H9 (cell line): ENCODE measurements around the gene RNASEH2B. TPM values are rescaled to one million over a fixed set of nuclear protein-coding genes. Genes with fewer than 3 reads are reported as not detected.

ENCODE experiments used
- DNase-seq: peaks from one replicate; pipeline ENCODE4 v3.0.0-alpha.2; 2017
- H2AFZ ChIP-seq: one replicate; pipeline ENCODE4 v1.6.1; 2013; ENCODE audit warnings: mild to moderate bottlenecking, low read length, control low read depth, moderate library complexity
- H2AK5ac ChIP-seq: 2 replicates; pipeline ENCODE4 v1.6.1; 2013; ENCODE audit warnings: low read length, control low read depth, mixed read lengths; ENCODE audit not compliant: insufficient read length
- H2BK120ac ChIP-seq: one replicate; pipeline ENCODE4 v1.6.1; 2013; ENCODE audit warnings: low read depth, mild to moderate bottlenecking, low read length, control low read depth, inconsistent platforms; ENCODE audit not compliant: poor library complexity, severe bottlenecking
- H2BK12ac ChIP-seq: 2 replicates; pipeline ENCODE4 v1.6.1; 2013; ENCODE audit warnings: low read length, control low read depth, mixed read lengths, low read depth; ENCODE audit not compliant: insufficient read length
- H2BK15ac ChIP-seq: 2 replicates; pipeline ENCODE4 v1.6.1; 2013; ENCODE audit warnings: low read depth, low read length, control low read depth
- H2BK20ac ChIP-seq: one replicate; pipeline ENCODE4 v1.6.1; 2013; ENCODE audit warnings: low read depth, mild to moderate bottlenecking, low read length, control low read depth, inconsistent platforms; ENCODE audit not compliant: poor library complexity, severe bottlenecking
- H2BK5ac ChIP-seq: 2 replicates; pipeline ENCODE4 v1.6.1; 2013; ENCODE audit warnings: low read length, control low read depth, mixed read lengths; ENCODE audit not compliant: insufficient read length
- H3K14ac ChIP-seq: 2 replicates; pipeline ENCODE4 v1.6.1; 2013; ENCODE audit warnings: low read length, control low read depth; ENCODE audit not compliant: insufficient read depth
- H3K18ac ChIP-seq: 2 replicates; pipeline ENCODE4 v1.6.1; 2013; ENCODE audit warnings: low read depth, mild to moderate bottlenecking, mixed read lengths, low read length, control low read depth; ENCODE audit not compliant: insufficient read length
- H3K23ac ChIP-seq: 2 replicates; pipeline ENCODE4 v1.6.1; 2013; ENCODE audit warnings: low read length, control low read depth, mixed read lengths, low read depth; ENCODE audit not compliant: insufficient read length
- H3K23me2 ChIP-seq: 2 replicates; pipeline ENCODE4 v1.6.1; 2013; ENCODE audit warnings: low read depth, mild to moderate bottlenecking, mixed read lengths, low read length, control low read depth; ENCODE audit not compliant: insufficient read length, poor library complexity, severe bottlenecking
- H3K27ac ChIP-seq: 2 replicates; pipeline ENCODE4 v1.5.1; 2013; ENCODE audit warnings: low read length, control low read depth, mixed read lengths, low read depth; ENCODE audit not compliant: insufficient read length
- H3K27me3 ChIP-seq: 2 replicates; pipeline ENCODE4 v1.6.1; 2013; ENCODE audit warnings: low read length, control low read depth, inconsistent platforms; ENCODE audit not compliant: insufficient read depth
- H3K4ac ChIP-seq: 2 replicates; pipeline ENCODE4 v1.6.1; 2013; ENCODE audit warnings: low read depth, mild to moderate bottlenecking, control low read depth, inconsistent platforms, low read length, moderate library complexity
- H3K4me1 ChIP-seq: 2 replicates; pipeline ENCODE4 v1.6.1; 2013; ENCODE audit warnings: low read length, control low read depth, inconsistent platforms; ENCODE audit not compliant: insufficient read depth
- H3K4me2 ChIP-seq: 2 replicates; pipeline ENCODE4 v1.6.1; 2013; ENCODE audit warnings: low read length, control low read depth, mixed read lengths; ENCODE audit not compliant: insufficient read length, insufficient read depth
- H3K56ac ChIP-seq: 2 replicates; pipeline ENCODE4 v1.6.1; 2013; ENCODE audit warnings: low read depth, mild to moderate bottlenecking, mixed read lengths, low read length, control low read depth; ENCODE audit not compliant: insufficient read length
- H3K79me1 ChIP-seq: 2 replicates; pipeline ENCODE4 v1.6.1; 2013; ENCODE audit warnings: low read depth, mild to moderate bottlenecking, moderate library complexity, low read length, control low read depth, inconsistent platforms; ENCODE audit not compliant: insufficient read depth, poor library complexity, severe bottlenecking
- H3K79me2 ChIP-seq: 2 replicates; pipeline ENCODE4 v1.6.1; 2013; ENCODE audit warnings: low read length, control low read depth, inconsistent platforms; ENCODE audit not compliant: insufficient read depth
- H3K9ac ChIP-seq: 2 replicates; pipeline ENCODE4 v1.6.1; 2013; ENCODE audit warnings: low read length, control low read depth, mixed read lengths; ENCODE audit not compliant: insufficient read length; ENCODE audit errors: extremely low read depth
- H3K9me3 ChIP-seq: one replicate; pipeline ENCODE4 v1.6.1; 2013; ENCODE audit warnings: low read depth, low read length, inconsistent platforms; ENCODE audit not compliant: control insufficient read depth
- H3T11ph ChIP-seq: one replicate; pipeline ENCODE4 v1.6.1; 2013; ENCODE audit warnings: mild to moderate bottlenecking, low read length, control low read depth, inconsistent platforms
- H4K20me1 ChIP-seq: one replicate; pipeline ENCODE4 v1.6.1; 2013; ENCODE audit not compliant: control insufficient read depth, insufficient read length, insufficient read depth
- H4K5ac ChIP-seq: 2 replicates; pipeline ENCODE4 v1.6.1; 2013; ENCODE audit warnings: low read depth, mild to moderate bottlenecking, mixed read lengths, low read length, control low read depth; ENCODE audit not compliant: insufficient read length
- H4K8ac ChIP-seq: replicated peaks from 2 replicates; pipeline ENCODE4 v1.6.1; 2013; ENCODE audit warnings: low read length, control low read depth, mixed read lengths, low read depth; ENCODE audit not compliant: insufficient read length
- H4K91ac ChIP-seq: 2 replicates; pipeline ENCODE4 v1.6.1; 2013; ENCODE audit warnings: low read depth, mild to moderate bottlenecking, moderate library complexity, mixed read lengths, low read length, control low read depth; ENCODE audit not compliant: insufficient read length
- H3K27ac Mint-ChIP-seq, 3 experiments: 2 replicates in 2 of 3; 3 replicates in 1 of 3; pipeline ENCODE4 v1.8.0; 2020 to 2021; ENCODE audit warnings: mixed read lengths in 3 of 3, mild to moderate bottlenecking in 1 of 3, moderate library complexity in 1 of 3
- H3K27me3 Mint-ChIP-seq: 2 replicates; pipeline ENCODE4 v1.8.0; 2021; ENCODE audit warnings: low read depth, mild to moderate bottlenecking, moderate library complexity, mixed read lengths
- H3K36me3 Mint-ChIP-seq, 3 experiments: 2 replicates in 2 of 3; 3 replicates in 1 of 3; pipeline ENCODE4 v1.8.0; 2020 to 2021; ENCODE audit warnings: low read depth in 3 of 3, mixed read lengths in 3 of 3; ENCODE audit not compliant: insufficient read depth in 1 of 3
- H3K4me1 Mint-ChIP-seq, 2 experiments: 2 replicates each; pipeline ENCODE4 v1.8.0; 2020; ENCODE audit warnings: mixed read lengths in 2 of 2
- H3K4me3 Mint-ChIP-seq, 2 experiments: 2 replicates in 1 of 2; 3 replicates in 1 of 2; pipeline ENCODE4 v1.8.0; 2020 to 2021; ENCODE audit warnings: mild to moderate bottlenecking in 2 of 2, mixed read lengths in 2 of 2, moderate library complexity in 1 of 2
- H3K9me3 Mint-ChIP-seq, 2 experiments: 2 replicates in 1 of 2; 3 replicates in 1 of 2; pipeline ENCODE4 v1.8.0; 2020; ENCODE audit warnings: mild to moderate bottlenecking in 2 of 2, mixed read lengths in 2 of 2, moderate library complexity in 1 of 2
- WGBS: extraction: QIAGEN DNeasy Blood & Tissue Kit; methylation state at CpG from one replicate; pipeline ENCODE4 v1.1.7; 2013; ENCODE audit warnings: missing lambda C conversion rate, low lambda C conversion rate, mixed read lengths; ENCODE audit not compliant: insufficient read length; ENCODE audit errors: extremely low coverage; 5-methylcytosine and 5-hydroxymethylcytosine counted together
- total RNA-seq: library from RNA; stranded (reverse); gene quantifications from 2 replicates; pipeline ENCODE4 v1.2.1, GENCODE V29; 2021
- TF ChIP-seq, protein P1 (sequence below): fragments of 200-600 bp; sonication (generic); conservative IDR thresholded peaks from 3 replicates; pipeline ENCODE4 v1.8.0; 2021; ENCODE audit warnings: antibody characterized with exemption, mild to moderate bottlenecking

The RNASEH2B gene
- total RNA-seq, 1 experiment from 2014 or later: 53.9 TPM

DNA sequence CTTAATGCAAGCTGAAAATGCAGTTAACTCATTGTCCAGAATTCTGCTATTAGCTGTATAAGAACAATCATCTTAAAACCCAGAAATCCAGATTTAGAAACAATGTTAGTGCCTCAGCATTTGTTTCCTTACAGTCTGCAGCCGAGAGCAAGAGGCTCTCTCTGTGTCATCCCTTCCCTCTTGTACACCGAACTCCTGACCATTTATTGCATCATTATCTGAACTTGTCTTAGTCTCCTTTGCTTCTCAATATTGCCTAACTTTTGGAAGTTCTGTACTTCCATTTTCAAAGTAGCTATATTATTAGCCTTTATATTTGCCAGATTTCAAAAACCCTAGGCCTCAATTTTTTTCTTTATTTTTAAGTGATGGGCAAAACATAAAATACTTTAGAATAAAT lies 27.1 kb downstream of the RNASEH2B start:
- H3K79me1 ChIP-seq: no peaks in the 10 kb centered on the region
- no peak for DNase-seq
- no peak overlapping the region for H3K18ac ChIP-seq
- no peak overlapping the region for H4K91ac ChIP-seq
- no peak overlapping the region for H2BK5ac ChIP-seq
- no peak overlapping the region for H2BK120ac ChIP-seq
- TF ChIP-seq, protein P1, sequence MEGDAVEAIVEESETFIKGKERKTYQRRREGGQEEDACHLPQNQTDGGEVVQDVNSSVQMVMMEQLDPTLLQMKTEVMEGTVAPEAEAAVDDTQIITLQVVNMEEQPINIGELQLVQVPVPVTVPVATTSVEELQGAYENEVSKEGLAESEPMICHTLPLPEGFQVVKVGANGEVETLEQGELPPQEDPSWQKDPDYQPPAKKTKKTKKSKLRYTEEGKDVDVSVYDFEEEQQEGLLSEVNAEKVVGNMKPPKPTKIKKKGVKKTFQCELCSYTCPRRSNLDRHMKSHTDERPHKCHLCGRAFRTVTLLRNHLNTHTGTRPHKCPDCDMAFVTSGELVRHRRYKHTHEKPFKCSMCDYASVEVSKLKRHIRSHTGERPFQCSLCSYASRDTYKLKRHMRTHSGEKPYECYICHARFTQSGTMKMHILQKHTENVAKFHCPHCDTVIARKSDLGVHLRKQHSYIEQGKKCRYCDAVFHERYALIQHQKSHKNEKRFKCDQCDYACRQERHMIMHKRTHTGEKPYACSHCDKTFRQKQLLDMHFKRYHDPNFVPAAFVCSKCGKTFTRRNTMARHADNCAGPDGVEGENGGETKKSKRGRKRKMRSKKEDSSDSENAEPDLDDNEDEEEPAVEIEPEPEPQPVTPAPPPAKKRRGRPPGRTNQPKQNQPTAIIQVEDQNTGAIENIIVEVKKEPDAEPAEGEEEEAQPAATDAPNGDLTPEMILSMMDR: no peak
- no peaks in the 10 kb centered on the region for H3K4me1 ChIP-seq
- H2BK20ac ChIP-seq: no peak overlapping the region
- no peaks in the 10 kb centered on the region for H3K23me2 ChIP-seq
- no peak overlapping the region for H3K9ac ChIP-seq
- no peak overlapping the region for H3T11ph ChIP-seq
- H3K4me1 Mint-ChIP-seq: no peaks in the 10 kb centered on the region
- H3K9me3 ChIP-seq: no peaks in the 10 kb centered on the region
- no peak overlapping the region for H3K23ac ChIP-seq
- H2BK15ac ChIP-seq: no peak overlapping the region
- H4K5ac ChIP-seq: no peak overlapping the region
- no peak overlapping the region for H3K4me3 Mint-ChIP-seq
- H3K27me3 ChIP-seq: no peaks in the 10 kb centered on the region
- no peaks in the 10 kb centered on the region for H4K20me1 ChIP-seq
- no peaks in the 10 kb centered on the region for H3K79me2 ChIP-seq
- H3K27me3 Mint-ChIP-seq: peaks cover 2% of the 10 kb centered on the region; the same call in 1 of the 2 replicates
- H2AFZ ChIP-seq: no peak overlapping the region
- H4K8ac ChIP-seq: no peak overlapping the region
- no peak overlapping the region for H2BK12ac ChIP-seq
- no peak overlapping the region for H3K4me2 ChIP-seq
- no peak overlapping the region for H3K56ac ChIP-seq
- no peak overlapping the region for H3K27ac Mint-ChIP-seq
- no peak overlapping the region for H3K4ac ChIP-seq
- peaks cover 8 to 11% of the 10 kb centered on the region in 2 experiments; a peak in 3 of 5 replicates for H3K9me3 Mint-ChIP-seq
- no peak overlapping the region for H3K14ac ChIP-seq
- WGBS: no CpG with 5 or more reads among the region's 2 CpGs
- H2AK5ac ChIP-seq: no peak overlapping the region
- H3K36me3 Mint-ChIP-seq: peaks cover 38 to 60% (median 38%) of the 10 kb centered on the region in 3 experiments
- H3K27ac ChIP-seq: no peak overlapping the region
